ENCODE data around the gene TNPO3. TPM values are rescaled to one million over a fixed set of nuclear protein-coding genes. Genes with fewer than 3 reads are reported as not detected.

Gene TNPO3
- total RNA-seq, 1 experiment from 2014 or later: 58.5 TPM

DNA sequence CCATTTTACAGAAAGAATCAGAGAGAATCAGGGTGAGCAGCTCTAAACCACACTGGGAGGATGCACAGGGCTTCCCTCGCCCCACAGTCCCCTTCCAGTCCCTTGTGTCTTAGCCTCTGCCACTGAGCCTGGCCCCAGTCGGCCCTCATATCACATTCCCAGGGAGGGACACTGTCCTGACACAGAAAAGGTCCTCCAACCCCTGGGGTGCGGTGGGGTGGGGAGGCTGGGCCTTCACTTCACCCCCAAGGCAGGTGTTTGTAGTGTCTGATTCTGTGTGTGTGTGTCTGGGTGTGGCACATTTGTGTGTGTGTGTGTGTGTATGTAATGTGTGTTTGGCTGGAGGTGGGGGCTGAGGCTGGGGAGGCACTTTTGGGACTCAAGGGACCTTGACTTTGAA, 142.6 kb downstream of the TNPO3 start:
- no peaks in the 10 kb centered on the region for H3K9me2 ChIP-seq (ENCODE audit: insufficient read depth)
- no peak overlapping the region for H3K27ac ChIP-seq (ENCODE audit: low read depth, low read length)
- no peak overlapping the region for H3K9ac ChIP-seq (ENCODE audit: low read length)
- H3K4me2 ChIP-seq (ENCODE audit: low read length): no peak overlapping the region
- BruUV-seq (replicated peaks): no TSS peak
- H3K79me2 ChIP-seq (ENCODE audit: insufficient read depth, low read length): no peaks in the 10 kb centered on the region
- ChIA-PET CTCF (no interaction called here), RAD21 (ENCODE audit: low non-redundant PET in 1 of 2, low total read pairs in 2 of 2, uncharacterized antibody in 2 of 2, unreplicated experiment in 2 of 2) (no interaction called here), POLR2A (no interaction called here)
- ATAC-seq (no peak), DNase-seq (ENCODE audit: low read depth, low spot score) (no peak)
- no peak for TF ChIP-seq CEBPB (IDR thresholded peaks at IDR 0.05; ENCODE audit: low read depth)
- no peak for TF ChIP-seq EZH2phosphoT487 (IDR thresholded peaks at IDR 0.05; ENCODE audit: borderline replicate concordance)
- TF ChIP-seq TCF7L2 (IDR thresholded peaks at IDR 0.05; ENCODE audit: borderline replicate concordance, extremely low read depth, insufficient read depth, insufficient read length): no peak
- intact Hi-C loops (cut with micrococcal nuclease): no loop called here
- H3K4me3 ChIP-seq (replicated peaks in 1 of 2; ENCODE audit: low read depth in 1 of 2, low read length in 2 of 2): no peak overlapping the region
- H3K9me3 ChIP-seq (ENCODE audit: control insufficient read depth in 1 of 2, insufficient read depth in 1 of 2, low read depth in 1 of 2, low read length in 2 of 2): no peaks in the 10 kb centered on the region
- no peaks in the 10 kb centered on the region for H4K20me1 ChIP-seq (ENCODE audit: insufficient read depth)
- H3K36me3 ChIP-seq (ENCODE audit: control insufficient read depth in 1 of 2, insufficient read depth in 2 of 2, low read length in 2 of 2): no peaks in the 10 kb centered on the region
- no peak overlapping the region for H2AFZ ChIP-seq (ENCODE audit: low read depth, low read length, poor library complexity, severe bottlenecking)
- H3K4me1 ChIP-seq (ENCODE audit: control insufficient read depth in 1 of 2, insufficient read depth in 2 of 2, low read length in 2 of 2): peaks cover 0 to 5% of the 10 kb centered on the region in 2 experiments; a peak in 1 of 4 replicates
- H3K27me3 ChIP-seq (ENCODE audit: insufficient read depth, low read length): no peaks in the 10 kb centered on the region

DNA sequence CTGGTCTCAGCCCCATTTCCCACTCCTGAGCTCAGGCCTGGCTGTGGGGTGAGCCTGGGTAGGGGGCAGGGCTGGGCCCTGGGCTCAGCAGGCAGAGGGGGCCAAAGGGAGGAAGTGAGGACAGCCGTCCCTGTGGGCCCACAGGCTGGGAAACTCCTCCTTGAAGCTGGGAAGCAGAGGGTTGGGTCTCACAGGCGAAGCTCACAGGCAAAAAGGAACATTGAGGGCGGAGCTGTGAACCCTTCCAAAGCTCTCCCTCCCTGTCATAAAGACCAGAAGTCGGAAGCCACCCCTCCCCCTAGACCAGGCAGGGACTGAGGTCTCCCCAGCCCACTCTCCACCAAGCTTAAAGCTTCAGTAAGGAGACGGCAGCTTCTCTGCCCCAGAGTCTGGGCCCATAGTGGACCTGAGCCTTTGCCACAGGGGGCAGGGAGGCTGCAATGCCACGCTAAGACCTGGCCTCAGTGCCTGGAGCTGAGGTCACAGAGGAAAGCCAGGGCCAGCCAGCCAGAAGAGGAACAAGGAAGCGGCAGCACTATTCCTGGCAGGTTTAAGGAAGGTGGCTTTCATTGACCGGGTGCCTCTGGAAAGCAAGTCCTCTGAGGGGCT, 143.4 kb downstream of the TNPO3 start:
- no peaks in the 10 kb centered on the region for H3K27me3 ChIP-seq (ENCODE audit: insufficient read depth, low read length)
- no peaks in the 10 kb centered on the region for H3K9me2 ChIP-seq (ENCODE audit: insufficient read depth)
- H3K27ac ChIP-seq (ENCODE audit: low read depth, low read length): no peak overlapping the region
- ATAC-seq: 0 out of 2 replicates have a peak, but pooled peaks have one; percentile 15
- no peaks in the 10 kb centered on the region for H3K9me3 ChIP-seq (ENCODE audit: control insufficient read depth in 1 of 2, insufficient read depth in 1 of 2, low read depth in 1 of 2, low read length in 2 of 2)
- POLR2A ChIA-PET: no interaction called here
- H4K20me1 ChIP-seq (ENCODE audit: insufficient read depth): no peaks in the 10 kb centered on the region
- no peak for DNase-seq (ENCODE audit: low read depth, low spot score)
- BruUV-seq (replicated peaks): no TSS peak
- no peak overlapping the region for H3K9ac ChIP-seq (ENCODE audit: low read length)
- CTCF ChIA-PET: no interaction called here
- H3K79me2 ChIP-seq (ENCODE audit: insufficient read depth, low read length): no peaks in the 10 kb centered on the region
- no peak overlapping the region for H3K4me3 ChIP-seq (replicated peaks in 1 of 2; ENCODE audit: low read depth in 1 of 2, low read length in 2 of 2)
- H2AFZ ChIP-seq (ENCODE audit: low read depth, low read length, poor library complexity, severe bottlenecking): no peak overlapping the region
- intact Hi-C loops (cut with micrococcal nuclease): no loop called here
- RAD21 ChIA-PET (ENCODE audit: low non-redundant PET in 1 of 2, low total read pairs in 2 of 2, uncharacterized antibody in 2 of 2, unreplicated experiment in 2 of 2): interaction anchor here in 1 of 2 experiments (0.5 kb wide), 1 partner anchor 438 kb away, joined by 3 read pairs; no protein-coding TSS in a partner anchor
- H3K4me2 ChIP-seq (ENCODE audit: low read length): no peak overlapping the region
- peaks cover 0 to 5% of the 10 kb centered on the region in 2 experiments; a peak in 1 of 4 replicates for H3K4me1 ChIP-seq (ENCODE audit: control insufficient read depth in 1 of 2, insufficient read depth in 2 of 2, low read length in 2 of 2)
- H3K36me3 ChIP-seq (ENCODE audit: control insufficient read depth in 1 of 2, insufficient read depth in 2 of 2, low read length in 2 of 2): no peaks in the 10 kb centered on the region
- TF ChIP-seq ELF1 (IDR thresholded peaks at IDR 0.05; ENCODE audit: borderline replicate concordance, low read depth) (no peak), SIN3A (IDR thresholded peaks at IDR 0.05; ENCODE audit: low read depth) (no peak), SP1 (IDR thresholded peaks at IDR 0.05; ENCODE audit: low read depth) (no peak), ZFX (IDR thresholded peaks at IDR 0.05) (no peak), ZNF274 (IDR thresholded peaks at IDR 0.05; ENCODE audit: low read depth, low read length) (no peak), TCF7L2 (IDR thresholded peaks at IDR 0.05; ENCODE audit: borderline replicate concordance, extremely low read depth, insufficient read depth, insufficient read length) (no peak), EZH2 (IDR thresholded peaks at IDR 0.05) (no peak), SRF (IDR thresholded peaks at IDR 0.05; ENCODE audit: low read depth) (no peak), POLR2A (IDR thresholded peaks at IDR 0.05; ENCODE audit: borderline replicate concordance, extremely low read depth, insufficient read depth, insufficient read length) (no peak), JUND (IDR thresholded peaks at IDR 0.05) (no peak), EZH2phosphoT487 (IDR thresholded peaks at IDR 0.05; ENCODE audit: borderline replicate concordance) (no peak)
- TF ChIP-seq, protein P1, sequence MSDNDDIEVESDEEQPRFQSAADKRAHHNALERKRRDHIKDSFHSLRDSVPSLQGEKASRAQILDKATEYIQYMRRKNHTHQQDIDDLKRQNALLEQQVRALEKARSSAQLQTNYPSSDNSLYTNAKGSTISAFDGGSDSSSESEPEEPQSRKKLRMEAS (IDR thresholded peaks at IDR 0.05): no peak
- TF ChIP-seq, protein P2, sequence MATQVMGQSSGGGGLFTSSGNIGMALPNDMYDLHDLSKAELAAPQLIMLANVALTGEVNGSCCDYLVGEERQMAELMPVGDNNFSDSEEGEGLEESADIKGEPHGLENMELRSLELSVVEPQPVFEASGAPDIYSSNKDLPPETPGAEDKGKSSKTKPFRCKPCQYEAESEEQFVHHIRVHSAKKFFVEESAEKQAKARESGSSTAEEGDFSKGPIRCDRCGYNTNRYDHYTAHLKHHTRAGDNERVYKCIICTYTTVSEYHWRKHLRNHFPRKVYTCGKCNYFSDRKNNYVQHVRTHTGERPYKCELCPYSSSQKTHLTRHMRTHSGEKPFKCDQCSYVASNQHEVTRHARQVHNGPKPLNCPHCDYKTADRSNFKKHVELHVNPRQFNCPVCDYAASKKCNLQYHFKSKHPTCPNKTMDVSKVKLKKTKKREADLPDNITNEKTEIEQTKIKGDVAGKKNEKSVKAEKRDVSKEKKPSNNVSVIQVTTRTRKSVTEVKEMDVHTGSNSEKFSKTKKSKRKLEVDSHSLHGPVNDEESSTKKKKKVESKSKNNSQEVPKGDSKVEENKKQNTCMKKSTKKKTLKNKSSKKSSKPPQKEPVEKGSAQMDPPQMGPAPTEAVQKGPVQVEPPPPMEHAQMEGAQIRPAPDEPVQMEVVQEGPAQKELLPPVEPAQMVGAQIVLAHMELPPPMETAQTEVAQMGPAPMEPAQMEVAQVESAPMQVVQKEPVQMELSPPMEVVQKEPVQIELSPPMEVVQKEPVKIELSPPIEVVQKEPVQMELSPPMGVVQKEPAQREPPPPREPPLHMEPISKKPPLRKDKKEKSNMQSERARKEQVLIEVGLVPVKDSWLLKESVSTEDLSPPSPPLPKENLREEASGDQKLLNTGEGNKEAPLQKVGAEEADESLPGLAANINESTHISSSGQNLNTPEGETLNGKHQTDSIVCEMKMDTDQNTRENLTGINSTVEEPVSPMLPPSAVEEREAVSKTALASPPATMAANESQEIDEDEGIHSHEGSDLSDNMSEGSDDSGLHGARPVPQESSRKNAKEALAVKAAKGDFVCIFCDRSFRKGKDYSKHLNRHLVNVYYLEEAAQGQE (IDR thresholded peaks at IDR 0.05; ENCODE audit: low read depth): no peak
- TF ChIP-seq, protein P3, sequence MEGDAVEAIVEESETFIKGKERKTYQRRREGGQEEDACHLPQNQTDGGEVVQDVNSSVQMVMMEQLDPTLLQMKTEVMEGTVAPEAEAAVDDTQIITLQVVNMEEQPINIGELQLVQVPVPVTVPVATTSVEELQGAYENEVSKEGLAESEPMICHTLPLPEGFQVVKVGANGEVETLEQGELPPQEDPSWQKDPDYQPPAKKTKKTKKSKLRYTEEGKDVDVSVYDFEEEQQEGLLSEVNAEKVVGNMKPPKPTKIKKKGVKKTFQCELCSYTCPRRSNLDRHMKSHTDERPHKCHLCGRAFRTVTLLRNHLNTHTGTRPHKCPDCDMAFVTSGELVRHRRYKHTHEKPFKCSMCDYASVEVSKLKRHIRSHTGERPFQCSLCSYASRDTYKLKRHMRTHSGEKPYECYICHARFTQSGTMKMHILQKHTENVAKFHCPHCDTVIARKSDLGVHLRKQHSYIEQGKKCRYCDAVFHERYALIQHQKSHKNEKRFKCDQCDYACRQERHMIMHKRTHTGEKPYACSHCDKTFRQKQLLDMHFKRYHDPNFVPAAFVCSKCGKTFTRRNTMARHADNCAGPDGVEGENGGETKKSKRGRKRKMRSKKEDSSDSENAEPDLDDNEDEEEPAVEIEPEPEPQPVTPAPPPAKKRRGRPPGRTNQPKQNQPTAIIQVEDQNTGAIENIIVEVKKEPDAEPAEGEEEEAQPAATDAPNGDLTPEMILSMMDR (IDR thresholded peaks at IDR 0.05 in 2 of 3, conservative IDR thresholded peaks at IDR 0.05 in 1 of 3; ENCODE audit: borderline replicate concordance in 1 of 3, insufficient read depth in 1 of 3, low read depth in 2 of 3, low read length in 2 of 3): no peak
